A172 (cell line): ENCODE data around the gene CHMP4A. TPM values are rescaled to one million over a fixed set of nuclear protein-coding genes. Genes with fewer than 3 reads are reported as not detected.
"Not testable (repeated sequence)": the region's sequence is repeated elsewhere in the genome, so short reads cannot be mapped to it uniquely, and the experiment has no call there.

Source experiments
- DNase-seq: peaks from one replicate; pipeline ENCODE4 v3.0.0-alpha.2; 2015; ENCODE audit warnings: low spot score
- total RNA-seq: library from RNA; depleted of rRNA; stranded (reverse); fragments of >200 nt; shearing (Covaris generic); gene quantifications from 2 replicates; pipeline ENCODE4 v1.2.3, GENCODE V29; 2014

Gene CHMP4A
- total RNA-seq, 1 experiment from 2014 or later = 38.1 TPM

DNA sequence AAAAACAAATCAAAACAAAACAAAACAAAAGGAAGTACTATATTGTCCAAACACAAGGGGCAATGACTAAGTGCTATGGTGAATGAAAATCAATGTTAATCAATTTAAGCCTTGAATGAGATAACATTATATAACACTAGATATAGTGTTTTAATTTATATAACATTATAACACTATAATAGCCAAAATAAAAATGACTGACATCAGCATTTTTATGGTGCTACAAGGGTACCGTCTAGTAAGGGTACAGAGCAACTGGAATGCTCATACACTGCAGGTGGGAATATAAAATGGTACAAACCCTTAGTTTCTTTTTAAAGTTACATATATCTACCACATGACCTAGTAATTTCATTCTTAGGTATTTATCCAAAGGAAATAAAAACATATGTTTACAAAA is 13.2 kb upstream of the CHMP4A start:
- no peak for DNase-seq

DNA sequence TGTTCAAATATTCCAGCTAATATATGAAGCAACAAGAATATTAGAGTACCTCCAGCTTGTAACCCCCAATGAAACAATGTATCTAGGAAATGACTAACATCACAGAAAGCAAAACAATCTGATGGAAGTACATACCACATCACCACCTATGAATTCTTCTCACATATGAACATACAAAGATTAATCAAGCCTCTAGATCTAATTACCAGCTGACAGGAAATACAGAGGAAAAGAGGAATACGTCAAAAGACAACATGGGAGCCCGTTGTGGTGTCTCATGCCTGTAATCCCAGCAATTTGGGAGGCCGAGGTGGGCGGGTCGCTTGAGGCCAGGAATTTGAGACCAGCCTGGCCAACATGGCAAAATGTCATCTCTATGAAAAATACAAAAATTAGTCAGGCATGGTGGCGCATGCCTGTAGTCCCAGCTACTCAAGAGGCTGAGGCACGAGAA is 11.4 kb upstream of the CHMP4A start:
- DNase-seq = peak; percentile 66

DNA sequence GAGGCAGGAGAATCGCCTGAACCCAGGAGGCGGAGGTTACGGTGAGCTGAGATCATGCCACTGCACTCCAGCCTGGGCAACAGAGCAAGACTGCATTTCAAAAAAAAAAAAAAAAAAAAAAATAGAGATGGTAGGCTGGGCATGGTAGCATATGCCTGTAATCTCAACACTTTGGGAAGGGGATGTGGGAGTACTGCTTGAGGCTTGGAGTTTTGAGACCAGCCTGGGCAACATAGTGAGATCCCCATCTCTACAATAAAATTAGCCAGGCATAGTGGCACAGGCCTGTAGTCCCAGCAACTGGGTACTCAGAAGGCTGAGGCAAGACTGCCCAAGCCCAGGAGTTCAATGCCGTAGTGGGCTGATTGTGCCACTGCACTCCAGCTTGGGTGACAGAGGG is 9.7 kb upstream of the CHMP4A start:
- DNase-seq = not testable (repeated sequence)

DNA sequence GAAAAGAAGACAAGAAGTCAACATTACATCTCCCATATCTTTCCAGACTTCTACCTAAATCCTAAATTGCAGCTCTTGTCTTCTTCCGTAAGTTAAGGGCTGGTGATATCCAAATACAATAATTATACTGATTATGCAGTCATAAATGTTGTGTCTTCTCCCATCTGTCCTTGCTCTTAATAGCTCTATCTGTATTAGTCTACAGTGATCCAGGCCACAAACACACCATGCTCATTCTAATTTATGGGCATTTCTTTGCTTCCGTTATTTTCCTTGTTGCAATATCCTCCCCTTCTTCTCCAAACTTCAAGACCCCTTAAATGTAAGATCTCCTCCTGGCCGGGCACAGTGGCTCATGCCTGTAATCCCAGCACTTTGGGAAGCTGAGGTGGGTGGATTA is 6.2 kb upstream of the CHMP4A start:
- DNase-seq = no peak

DNA sequence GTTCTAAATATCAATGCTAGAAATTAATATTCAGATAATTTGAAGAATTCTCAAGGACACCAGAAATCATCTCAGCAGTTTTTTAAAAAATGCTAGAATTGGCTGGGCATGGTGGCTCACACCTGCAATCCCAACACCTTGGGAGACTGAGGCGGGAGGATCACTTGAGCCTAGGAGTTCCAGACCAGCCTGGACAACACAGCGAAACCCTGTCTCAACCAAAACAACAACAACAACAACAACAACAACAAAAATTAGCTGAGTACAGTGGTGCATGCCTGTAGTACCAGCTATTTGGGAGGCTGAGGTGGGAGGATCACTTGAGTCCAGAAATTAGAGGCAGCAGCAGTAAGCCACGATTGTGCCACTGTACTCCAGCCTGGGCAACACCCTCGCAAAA is 5.8 kb upstream of the CHMP4A start:
- no peak for DNase-seq

DNA sequence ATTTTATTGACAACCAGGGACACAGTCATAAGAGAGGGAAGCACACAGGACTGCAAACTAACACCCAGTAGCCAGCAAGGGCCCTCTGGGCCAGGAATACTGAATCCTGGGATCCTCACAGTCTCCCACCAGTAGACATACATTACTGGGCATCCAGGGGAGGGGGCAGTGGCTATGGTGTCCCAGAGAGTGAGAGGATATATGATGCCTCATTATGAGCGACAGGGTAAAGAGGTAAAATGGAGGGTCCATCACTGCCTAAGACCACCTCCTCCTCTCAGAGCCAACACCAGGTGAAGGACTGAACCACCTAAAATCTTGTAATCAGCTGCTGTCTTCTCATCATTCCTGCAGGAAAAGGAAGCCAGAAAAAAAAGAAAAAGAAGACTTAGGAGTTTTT is 3.6 kb upstream of the CHMP4A start:
- not testable (repeated sequence) for DNase-seq

DNA sequence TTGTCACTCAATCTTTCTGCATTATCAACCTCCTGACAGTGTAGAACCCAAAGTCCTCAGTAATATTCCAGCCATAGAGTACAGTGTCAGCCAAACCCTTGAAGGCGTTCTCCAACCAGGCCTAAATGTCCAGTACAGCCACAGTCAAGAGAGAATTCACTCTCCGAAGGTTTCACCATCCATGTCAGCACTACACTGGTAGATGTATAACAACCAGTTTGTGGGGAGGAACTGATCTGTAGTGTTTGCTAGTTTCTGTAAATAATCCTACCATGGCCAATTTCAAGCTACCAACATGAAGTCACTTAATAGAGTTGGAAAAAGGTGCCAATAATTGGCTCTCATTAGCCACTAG is 3.0 kb upstream of the CHMP4A start:
- no peak for DNase-seq

DNA sequence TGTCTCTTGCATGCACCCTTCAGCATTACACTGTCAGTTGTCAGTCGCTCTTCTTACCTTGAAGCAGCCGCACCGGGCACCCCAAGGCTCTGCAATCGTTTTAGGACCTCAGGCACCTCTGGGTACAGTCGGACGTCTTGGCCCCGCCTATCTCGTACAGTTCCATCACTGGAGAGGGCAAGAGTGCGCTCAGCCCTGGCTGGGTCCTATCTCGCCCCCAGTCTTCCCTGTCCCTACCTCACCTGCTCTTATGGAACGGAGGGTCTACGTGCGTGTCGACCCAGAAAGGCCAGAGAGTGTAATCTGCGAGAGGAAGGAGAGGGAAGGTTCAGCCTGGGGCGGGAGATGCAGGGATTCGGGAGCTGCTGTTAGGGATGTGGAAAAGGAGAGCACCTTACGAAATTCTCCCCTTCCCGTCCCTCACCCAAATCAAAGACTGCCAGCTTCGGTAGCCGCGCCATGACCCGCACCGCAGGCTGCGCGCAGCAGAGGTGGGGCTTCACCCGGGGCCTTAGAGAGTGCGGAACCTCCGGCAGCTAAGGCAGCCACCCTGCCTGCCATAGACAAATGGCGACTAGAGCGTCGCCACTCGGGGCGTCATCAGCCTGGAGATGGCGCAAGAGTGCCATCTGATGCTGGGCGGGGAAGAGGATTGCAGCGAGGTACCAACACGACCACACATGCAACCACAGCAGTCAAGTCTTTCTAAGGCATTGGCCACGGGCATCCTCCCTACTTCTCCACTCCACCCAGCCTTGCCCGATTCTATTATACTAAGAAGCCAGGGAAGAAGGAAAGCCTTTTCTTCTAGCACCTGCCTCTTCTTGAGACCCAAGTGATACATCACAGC is 2.4 kb upstream of the CHMP4A start, which contains the start of gene MDP1:
Gene MDP1 (minus strand): TSS at position 572 of the 850 bp plus-strand sequence. CDS start 111 bp downstream, at position 461.
- DNase-seq = peak; percentile 74

DNA sequence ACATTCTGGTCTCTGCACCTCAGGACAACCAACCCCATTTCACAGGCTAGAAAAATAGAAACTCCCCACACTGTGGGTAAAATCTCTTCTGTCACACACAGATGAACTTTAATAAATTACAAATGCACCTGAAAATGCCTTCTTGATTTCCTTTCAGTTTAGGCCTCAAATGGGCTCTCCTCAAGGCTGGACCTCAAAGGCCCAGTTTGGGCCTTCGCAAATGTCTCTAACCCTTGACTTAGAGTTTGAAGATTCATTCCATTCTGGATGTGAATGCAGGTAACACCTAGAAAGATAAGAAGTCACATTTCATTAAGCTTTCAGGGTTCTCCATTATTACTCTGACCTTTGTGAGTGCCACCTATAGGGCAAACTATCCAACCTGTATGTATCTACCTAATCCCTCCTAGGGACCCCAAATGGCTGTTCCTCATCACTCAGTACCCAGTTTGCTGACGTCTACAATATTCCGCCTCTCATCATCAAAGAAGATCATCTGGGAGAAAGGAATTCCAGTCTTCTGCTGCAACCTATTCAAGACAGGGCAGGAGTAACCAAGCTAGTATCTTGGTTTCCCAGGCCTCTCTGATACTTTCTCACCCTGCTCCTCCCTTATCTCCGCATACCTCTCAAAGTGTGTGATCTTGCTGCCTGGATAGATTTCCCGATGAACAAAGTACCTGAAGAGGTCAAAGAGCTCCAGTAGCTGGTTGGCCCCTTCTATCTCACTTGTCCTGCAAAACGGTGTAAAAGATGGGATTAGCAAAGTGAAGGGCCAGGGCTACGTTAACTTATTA is 776 bp upstream of the CHMP4A start:
- no peak for DNase-seq

DNA sequence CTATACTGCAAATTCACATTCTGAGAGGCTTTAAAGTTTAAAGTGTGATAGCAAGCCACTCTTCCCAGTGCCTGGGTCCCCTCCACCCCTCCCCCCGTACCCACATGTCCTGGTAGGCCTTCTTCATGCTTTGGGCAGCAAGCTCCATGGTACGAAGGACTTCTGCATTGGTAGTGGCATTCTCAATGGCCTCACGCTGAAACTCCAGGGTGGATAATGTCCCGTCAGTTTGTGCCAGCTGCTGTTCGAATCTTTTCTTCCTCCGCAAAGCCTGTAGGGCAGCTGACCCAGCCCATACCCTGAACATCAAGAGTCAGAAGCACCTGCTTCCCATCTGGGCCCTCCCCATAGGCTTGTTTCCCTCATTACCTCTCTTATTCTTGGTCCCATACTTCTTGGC is 2.0 kb downstream of the CHMP4A start:
- no peak for DNase-seq

DNA sequence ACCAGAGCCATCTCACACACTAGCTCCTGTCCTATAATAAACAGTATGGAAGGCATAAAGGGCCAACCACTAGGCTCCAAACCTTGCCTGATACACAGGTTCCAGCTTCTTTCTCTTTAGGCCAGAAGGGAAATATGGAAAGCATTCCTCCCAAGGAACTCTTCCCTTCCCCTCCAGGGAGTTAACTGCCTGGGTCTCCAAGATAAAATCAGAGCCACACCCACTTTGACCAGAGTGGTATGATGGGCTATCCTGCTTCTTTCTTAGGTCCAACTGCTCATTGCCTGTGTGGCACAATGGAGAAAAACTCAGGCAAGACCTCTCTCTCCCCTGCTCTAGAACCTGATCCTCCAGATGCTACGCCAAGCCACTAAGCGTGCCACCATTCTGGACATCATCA is 5.7 kb downstream of the CHMP4A start:
- DNase-seq = no peak

DNA sequence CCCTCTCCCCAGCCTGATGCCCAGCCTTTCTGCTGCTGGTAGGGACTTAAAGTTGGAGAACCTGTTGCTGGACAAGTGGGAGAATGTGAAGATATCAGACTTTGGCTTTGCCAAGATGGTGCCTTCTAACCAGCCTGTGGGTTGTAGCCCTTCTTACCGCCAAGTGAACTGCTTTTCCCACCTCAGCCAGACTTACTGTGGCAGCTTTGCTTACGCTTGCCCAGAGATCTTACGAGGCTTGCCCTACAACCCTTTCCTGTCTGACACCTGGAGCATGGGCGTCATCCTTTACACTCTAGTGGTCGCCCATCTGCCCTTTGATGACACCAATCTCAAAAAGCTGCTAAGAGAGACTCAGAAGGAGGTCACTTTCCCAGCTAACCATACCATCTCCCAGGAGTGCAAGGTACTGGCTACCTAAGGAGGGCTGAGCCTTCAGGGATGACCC is 6.2 kb downstream of the CHMP4A start:
- no peak for DNase-seq

DNA sequence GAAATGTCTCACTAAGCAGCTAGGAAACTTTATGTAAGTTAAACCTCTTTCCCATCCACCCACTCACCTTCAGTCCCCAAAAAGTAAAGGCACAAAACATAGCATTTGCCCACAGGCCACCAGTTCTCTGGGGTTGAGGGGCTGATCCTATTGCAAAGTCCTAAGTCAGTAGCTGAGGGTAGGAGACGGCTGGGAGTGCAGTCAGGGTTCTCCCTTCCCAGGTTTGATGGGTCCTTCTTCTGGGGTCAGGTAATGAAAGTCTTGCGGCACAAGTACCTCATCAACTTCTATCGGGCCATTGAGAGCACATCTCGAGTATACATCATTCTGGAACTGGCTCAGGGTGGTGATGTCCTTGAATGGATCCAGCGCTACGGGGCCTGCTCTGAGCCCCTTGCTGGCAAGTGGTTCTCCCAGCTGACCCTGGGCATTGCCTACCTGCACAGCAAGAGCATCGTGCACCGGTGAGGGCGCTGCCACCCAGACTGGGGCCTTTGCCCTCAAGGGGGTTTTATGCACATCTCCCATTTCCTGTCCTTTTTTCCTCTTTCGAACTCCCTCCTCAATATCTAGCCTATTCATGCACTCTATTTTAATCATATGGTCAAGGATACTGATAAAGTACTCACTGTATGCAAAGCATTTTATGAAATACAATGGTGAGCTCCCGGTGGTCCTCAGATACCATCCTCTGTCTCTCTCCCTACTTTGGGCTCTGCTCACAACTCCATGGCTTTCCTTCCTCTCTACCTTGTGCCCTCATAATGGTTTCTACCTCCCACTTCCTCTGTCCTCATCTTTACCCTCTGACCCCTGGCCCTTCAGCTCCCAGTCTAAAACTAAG is 6.8 kb downstream of the CHMP4A start:
- no peak for DNase-seq

DNA sequence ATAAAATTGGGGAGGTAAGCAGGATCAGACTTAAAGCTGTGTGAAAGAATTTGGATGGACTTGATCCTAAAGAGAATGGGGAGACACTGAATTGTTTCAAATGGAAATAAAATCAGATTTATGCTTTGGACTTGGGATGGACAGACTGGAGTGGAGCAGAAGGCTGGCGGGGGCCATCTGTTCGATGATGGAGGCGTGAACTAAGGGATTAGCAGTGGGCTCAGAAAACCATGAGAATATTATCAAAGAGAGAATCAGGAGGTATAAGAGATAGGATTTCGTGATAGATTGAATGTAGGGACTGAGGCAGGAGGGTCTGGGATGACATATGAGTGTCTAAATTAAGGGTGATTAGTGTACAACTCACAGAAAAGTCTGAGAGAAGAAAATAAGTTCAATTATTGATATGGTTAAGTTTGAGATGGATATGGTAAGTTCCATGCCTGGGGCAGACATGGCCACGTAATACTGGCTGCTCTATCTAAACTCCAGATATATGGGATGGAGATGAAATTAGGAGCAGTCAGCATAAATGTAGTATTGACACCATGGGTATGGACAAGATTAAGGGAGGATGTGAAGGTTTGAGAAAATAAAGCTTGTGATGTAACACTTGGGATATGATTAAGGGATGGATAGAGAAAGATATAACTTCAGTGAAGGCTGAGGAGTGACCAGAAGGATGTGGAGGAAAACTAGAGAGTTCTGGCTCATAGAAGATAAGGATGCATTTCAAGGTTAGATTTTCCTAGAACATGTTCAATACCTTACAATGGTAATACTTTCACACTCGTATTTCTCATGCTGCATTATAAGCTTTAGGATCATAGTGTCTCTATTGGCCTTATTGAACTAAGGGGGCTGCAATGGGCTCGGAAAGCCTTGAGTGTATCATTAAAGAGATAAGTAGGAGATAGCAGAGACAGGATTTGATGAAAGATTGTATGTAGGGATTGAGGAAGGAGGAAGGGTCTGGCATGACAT is 8.8 kb downstream of the CHMP4A start:
- no peak for DNase-seq

DNA sequence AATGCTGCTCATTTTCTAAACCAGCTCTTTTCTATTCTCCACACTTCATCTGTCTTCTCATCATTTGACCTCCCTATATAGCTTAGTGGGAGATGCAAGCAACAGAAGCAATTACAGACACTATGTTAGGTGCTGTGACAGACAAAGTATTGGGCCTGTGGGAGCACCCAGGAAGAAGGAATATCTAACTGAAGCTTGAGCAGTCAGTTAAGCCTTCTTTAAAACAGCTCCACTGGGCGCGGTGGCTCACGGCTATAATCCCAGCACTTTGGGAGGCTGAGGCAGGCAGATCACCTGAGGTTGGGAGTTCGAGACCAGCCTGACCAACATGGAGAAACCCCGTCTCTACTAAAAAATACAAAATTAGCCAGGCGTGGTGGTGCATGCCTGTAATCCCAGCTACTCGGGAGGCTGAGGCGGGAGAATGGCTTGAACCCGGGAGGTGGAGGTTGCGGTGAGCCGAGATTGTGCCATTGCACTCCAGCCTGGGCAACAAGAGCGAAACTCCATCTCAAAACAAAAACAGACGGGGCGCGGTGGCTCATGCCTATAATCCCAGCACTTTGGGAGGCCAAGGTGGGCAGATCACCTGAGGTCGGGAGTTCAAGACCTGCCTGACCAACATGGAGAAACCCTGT is 9.9 kb downstream of the CHMP4A start:
- not testable (repeated sequence) for DNase-seq

DNA sequence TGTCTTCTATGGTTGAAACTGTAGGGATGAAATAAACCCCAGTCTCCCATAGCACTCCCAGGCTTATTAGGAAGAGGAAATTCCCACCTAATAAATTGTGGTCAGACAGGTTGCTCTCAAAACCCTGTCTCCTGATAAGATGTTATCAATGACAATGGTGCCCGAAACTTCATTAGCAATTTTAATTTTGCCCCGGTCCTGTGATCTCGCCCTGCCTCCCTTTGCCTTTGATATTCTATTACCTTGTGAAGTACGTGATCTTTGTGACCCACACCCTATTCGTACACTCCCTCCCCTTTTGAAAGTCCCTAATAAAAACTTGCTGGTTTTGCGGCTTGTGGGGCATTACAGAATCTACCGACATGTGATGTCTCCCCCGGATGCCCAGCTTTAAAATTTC is 10.8 kb downstream of the CHMP4A start:
- not testable (repeated sequence) for DNase-seq

DNA sequence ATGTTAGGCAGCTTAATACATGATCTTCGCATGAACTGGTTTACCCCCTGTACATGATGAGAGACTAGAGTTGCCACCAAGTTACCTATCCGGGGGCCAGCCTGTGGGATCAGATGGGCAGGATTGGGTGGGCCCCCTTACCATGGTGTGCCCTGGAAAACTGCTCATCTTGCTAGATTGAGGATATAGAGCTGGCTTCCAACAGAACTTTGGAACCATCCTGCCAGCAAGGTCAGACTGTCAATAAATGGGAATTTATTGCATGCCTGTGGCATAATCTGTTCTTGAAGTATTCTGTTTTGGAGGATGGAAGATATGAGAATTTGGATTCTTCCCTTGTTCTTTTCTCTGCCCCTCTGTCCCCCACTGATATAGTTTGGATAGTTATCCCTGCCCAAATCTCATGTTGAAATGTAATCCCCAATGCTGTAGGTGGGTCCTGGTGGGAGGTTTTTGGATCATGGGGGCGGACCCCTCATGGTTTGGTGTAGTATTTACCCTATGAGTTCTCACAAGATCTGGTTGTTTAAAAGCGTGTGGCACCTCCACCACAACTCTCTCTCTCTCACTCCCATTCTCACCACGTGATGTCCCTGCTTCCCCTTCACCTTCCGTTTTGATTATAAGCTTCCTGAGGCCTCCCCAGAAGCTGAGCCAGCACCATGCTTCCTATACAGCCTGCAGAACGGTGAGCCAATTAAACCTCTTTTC is 14.3 kb downstream of the CHMP4A start:
- DNase-seq = no peak

DNA sequence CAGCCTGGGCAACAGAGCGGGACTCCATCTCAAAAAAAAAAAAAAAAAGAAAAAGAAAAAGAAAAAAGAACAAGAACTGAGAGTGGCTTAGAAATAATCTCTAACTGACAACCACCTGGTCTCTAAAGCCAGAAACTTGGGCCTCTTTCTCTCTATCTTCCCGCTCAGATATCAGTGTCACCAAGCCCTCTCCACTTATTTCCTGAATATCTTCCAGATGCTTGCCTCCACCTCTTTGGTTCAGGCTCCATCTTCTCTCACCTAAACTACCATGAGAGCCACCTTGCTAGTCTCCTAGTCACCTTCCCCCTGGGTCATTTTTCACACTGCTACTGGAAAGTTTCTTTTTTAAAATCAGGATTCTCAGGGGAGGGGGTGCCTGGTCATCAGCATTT is 16.2 kb downstream of the CHMP4A start:
- no peak for DNase-seq
